Chondrocyte (in vitro differentiated cells): ENCODE data around the gene ZNF688. TPM values are rescaled to one million over a fixed set of nuclear protein-coding genes. Genes with fewer than 3 reads are reported as not detected.

Source experiments
- DNase-seq: peaks from one replicate; pipeline ENCODE4 v3.0.0; 2021; ENCODE audit warnings: mixed read lengths, low spot score
- H3K27ac Mint-ChIP-seq: one replicate; pipeline ENCODE4 v1.8.0; 2021; ENCODE audit warnings: mild to moderate bottlenecking, moderate library complexity, mixed read lengths; ENCODE audit not compliant: unreplicated experiment
- H3K27me3 Mint-ChIP-seq: 2 replicates; pipeline ENCODE4 v1.8.0; 2021; ENCODE audit warnings: low read depth, mixed read lengths
- H3K36me3 Mint-ChIP-seq: 2 replicates; pipeline ENCODE4 v1.8.0; 2021; ENCODE audit warnings: low read depth, mixed read lengths
- H3K4me1 Mint-ChIP-seq: 2 replicates; pipeline ENCODE4 v1.8.0; 2021; ENCODE audit warnings: low read depth, mild to moderate bottlenecking, mixed read lengths
- H3K4me3 Mint-ChIP-seq: one replicate; pipeline ENCODE4 v1.8.0; 2021; ENCODE audit warnings: mild to moderate bottlenecking, moderate library complexity, mixed read lengths; ENCODE audit not compliant: unreplicated experiment
- H3K9me3 Mint-ChIP-seq: 2 replicates; pipeline ENCODE4 v1.8.0; 2021; ENCODE audit warnings: low read depth, mixed read lengths
- total RNA-seq: library from RNA; stranded (reverse); gene quantifications from 3 replicates; pipeline ENCODE4 v1.2.1, GENCODE V29; 2021
- TF ChIP-seq, protein P1 (sequence below): fragments of 200-600 bp; sonication (generic); IDR thresholded peaks from 2 replicates; pipeline ENCODE4 v1.5.0; 2021; ENCODE audit warnings: antibody characterized with exemption, mild to moderate bottlenecking, moderate library complexity

Gene ZNF688
- total RNA-seq, 1 donor from 2014 or later = 13.7 TPM

DNA sequence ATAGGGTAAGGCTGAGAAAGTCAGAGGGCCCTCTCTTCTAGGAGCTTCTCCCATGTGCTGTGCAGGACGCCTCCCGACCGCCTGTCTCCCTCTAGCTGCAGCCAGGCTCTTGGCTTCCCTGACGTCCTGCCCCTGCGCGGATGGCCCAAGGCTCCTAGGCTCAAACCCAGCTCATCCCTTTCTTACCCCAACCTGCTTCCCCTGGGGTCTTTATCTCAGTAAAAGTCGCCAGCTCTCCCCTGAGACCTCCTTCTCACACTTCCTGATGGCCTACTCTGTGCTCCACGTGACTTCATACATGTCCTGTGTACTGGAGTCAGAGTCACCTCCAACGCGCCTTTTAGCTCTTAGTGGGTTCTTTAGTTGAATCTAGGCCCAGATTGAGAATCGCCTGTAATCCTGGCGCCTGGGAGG lies 35.7 kb downstream of the ZNF688 start:
- no peak for DNase-seq
- Mint-ChIP-seq H3K4me1 (peaks cover 17% of the 10 kb centered on the region), H3K36me3 (no peaks in the 10 kb centered on the region), H3K9me3 (no peaks in the 10 kb centered on the region), H3K27ac (peak overlapping the region; percentile 87), H3K27me3 (no peaks in the 10 kb centered on the region), H3K4me3 (peak overlapping the region; percentile 88)
- TF ChIP-seq, protein P1, sequence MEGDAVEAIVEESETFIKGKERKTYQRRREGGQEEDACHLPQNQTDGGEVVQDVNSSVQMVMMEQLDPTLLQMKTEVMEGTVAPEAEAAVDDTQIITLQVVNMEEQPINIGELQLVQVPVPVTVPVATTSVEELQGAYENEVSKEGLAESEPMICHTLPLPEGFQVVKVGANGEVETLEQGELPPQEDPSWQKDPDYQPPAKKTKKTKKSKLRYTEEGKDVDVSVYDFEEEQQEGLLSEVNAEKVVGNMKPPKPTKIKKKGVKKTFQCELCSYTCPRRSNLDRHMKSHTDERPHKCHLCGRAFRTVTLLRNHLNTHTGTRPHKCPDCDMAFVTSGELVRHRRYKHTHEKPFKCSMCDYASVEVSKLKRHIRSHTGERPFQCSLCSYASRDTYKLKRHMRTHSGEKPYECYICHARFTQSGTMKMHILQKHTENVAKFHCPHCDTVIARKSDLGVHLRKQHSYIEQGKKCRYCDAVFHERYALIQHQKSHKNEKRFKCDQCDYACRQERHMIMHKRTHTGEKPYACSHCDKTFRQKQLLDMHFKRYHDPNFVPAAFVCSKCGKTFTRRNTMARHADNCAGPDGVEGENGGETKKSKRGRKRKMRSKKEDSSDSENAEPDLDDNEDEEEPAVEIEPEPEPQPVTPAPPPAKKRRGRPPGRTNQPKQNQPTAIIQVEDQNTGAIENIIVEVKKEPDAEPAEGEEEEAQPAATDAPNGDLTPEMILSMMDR = peak; percentile 58

DNA sequence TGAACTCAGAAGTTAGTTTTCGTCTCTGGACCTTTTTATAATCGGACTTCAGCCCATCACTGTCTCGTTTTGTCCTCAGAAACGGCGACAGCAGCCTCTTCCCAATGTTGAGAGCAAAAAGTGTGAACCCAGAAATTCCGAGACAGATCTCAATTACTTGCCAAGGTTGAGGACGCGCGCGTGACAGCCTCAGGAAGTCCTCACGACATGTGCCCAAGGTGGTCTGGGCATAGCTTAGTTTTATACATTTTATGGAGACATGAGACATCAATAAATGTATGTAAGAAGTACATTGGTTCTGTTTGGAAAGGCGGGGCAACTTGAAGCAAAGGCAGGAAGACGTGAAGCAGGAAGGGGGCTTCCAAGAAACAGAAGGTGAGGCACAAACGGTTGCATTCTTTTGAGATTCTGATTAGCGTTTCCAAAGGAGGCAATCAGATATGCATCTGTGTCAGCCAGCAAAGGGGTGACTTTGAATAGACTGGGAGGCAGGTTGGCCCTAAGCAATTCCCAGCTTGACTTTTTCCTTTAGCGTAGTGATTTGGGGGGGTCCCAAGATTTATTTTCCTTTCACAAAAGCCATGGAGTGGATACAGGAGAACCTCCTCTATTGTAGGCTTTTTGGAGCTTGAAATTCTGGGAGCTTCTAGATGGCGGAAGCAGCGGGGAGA lies 36.3 kb downstream of the ZNF688 start:
- TF ChIP-seq, protein P1 = no peak
- peak overlapping the region; percentile 87 for H3K27ac Mint-ChIP-seq
- peak overlapping the region; percentile 88 for H3K4me3 Mint-ChIP-seq
- H3K27me3 Mint-ChIP-seq = no peaks in the 10 kb centered on the region
- H3K36me3 Mint-ChIP-seq = no peaks in the 10 kb centered on the region
- DNase-seq = no peak
- no peaks in the 10 kb centered on the region for H3K9me3 Mint-ChIP-seq
- peaks cover 17% of the 10 kb centered on the region for H3K4me1 Mint-ChIP-seq

DNA sequence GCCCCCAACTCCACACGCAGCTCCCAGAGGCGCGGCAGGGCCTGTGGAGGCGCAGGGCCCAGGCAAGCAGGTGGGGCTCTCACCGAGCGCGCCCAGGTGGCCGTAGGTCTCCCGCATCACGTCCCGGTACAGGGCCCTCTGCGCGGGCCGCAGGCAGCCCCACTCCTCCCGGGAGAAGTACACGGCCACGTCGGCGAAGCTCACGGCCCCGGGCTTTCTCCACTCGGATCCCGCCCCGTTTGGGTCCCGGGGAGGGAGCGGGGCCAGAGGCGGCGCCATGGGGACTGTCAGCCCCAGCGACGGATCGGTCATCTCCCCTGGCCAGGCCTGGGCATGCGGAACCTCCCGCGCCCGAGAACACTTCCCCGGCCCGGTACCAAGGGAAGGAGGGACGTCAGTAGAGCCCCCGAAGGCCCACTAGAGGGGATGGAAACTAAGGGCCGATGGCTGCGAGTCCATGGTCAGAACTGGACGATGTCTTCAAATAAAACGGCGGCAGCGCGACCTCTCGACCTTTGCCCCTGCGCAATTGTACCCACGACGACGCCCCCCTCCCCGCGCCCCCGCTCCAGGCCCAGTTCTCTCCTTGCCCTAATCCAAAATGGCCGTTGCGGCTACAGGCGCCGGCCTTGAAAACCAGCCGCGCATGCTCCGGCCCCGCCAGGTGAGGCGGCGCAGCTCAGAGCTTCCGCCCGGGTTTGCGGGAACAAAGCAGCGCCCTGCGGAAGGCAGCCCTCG lies 37.0 kb downstream of the ZNF688 start, which contains the start of gene ZNF747:
Gene ZNF747 (minus strand): TSS at position 491 of the 738 bp plus-strand sequence. CDS start 179 bp downstream, at position 312.
- no peaks in the 10 kb centered on the region for H3K27me3 Mint-ChIP-seq
- H3K36me3 Mint-ChIP-seq = no peaks in the 10 kb centered on the region
- no peak for DNase-seq
- peak within 1 kb of the TSS; percentile 87 for H3K27ac Mint-ChIP-seq
- no peaks in the 10 kb centered on the region for H3K9me3 Mint-ChIP-seq
- TF ChIP-seq, protein P1 = no peak
- H3K4me3 Mint-ChIP-seq = peak within 1 kb of the TSS; percentile 88
- peaks cover 17% of the 10 kb centered on the region for H3K4me1 Mint-ChIP-seq

DNA sequence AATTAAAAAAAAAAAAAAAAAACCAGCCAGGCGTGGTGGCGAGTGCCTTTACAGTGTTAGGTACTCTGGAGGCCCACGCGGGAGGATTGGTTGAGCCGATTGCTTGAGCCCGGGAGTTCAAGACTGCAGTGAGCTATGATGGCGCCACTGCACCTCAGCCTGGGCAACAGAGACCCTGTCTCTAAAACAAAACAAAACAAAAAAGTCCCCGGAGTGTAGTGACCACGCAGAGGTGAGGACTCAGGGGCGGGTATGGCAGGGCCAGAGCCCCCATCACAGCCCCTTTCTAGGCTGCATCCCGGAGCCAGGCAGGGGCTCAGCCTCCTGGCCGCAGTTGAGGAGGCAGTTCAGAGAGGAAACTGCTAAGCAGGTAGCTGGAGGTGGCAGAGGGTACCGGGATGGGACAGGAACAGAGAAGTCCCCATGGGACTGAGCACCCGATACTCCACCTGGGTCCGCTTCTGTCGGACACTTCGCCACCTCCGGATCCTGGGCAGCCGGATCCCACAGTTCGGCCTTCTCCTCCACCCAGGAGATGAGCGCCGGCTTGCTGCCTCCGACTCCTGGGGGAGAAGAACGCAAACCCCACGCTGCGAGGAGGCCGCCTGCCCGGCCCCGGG lies 37.7 kb downstream of the ZNF688 start:
- Mint-ChIP-seq H3K4me3 (peak overlapping the region; percentile 88), H3K9me3 (no peaks in the 10 kb centered on the region), H3K27me3 (no peaks in the 10 kb centered on the region), H3K36me3 (no peaks in the 10 kb centered on the region), H3K27ac (no peak overlapping the region), H3K4me1 (peaks cover 17% of the 10 kb centered on the region)
- no peak for DNase-seq
- TF ChIP-seq, protein P1 = no peak

DNA sequence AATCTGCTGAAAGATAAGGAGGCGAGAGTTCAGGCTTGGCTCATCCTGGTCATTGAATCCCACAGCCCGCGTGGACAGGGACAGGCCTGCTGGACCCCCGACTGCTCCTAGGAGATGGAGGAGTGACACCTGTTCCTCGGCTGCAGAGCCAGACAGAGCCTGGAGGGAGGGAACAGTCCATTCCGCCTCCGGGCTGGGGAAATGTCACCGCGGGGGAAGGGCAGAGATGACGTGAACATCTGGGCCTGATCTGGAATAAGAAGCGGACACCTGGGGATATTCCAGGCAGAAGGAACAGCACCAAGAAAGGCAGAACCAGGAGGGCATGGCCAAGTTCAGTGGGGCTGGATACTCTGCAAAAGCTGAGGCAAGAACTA lies 38.4 kb downstream of the ZNF688 start:
- Mint-ChIP-seq H3K4me3 (peak overlapping the region; percentile 49), H3K9me3 (no peaks in the 10 kb centered on the region), H3K4me1 (peaks cover 17% of the 10 kb centered on the region), H3K27ac (no peak overlapping the region), H3K27me3 (no peaks in the 10 kb centered on the region), H3K36me3 (no peaks in the 10 kb centered on the region)
- TF ChIP-seq, protein P1 = no peak
- DNase-seq = no peak
